Activated CD4-positive, CD25-positive, alpha-beta regulatory T cell (primary cell): ENCODE results near the gene KLHL8.
"Not testable (repeated sequence)": the region's sequence is repeated elsewhere in the genome, so short reads cannot be mapped to it uniquely, and the experiment has no call there.

ENCODE experiments used
- DNase-seq, 4 experiments: peaks; one replicate each; lab custom pipeline; 2025; lab: John Stamatoyannopoulos, UW

The KLHL8 gene

DNA sequence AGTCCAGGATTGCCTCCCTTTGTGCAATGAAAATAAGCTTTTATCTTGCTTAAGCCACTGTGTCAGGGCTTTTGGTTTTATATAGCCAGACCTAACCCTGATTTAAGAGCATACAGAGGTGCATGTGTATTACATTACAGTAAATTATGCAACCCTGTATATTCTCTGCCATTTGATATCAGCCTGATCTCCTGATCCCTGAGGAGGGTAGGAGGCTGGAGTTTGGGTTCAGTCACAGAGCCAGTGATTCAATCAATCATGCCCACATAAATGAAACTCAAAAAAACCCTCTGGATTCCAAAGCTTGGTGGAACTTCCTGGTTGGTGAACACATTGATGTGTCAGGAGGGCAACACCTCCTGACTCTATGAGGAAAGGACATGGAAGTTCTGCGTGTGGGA, 7.3 kb upstream of the KLHL8 start:
- DNase-seq: no peak

DNA sequence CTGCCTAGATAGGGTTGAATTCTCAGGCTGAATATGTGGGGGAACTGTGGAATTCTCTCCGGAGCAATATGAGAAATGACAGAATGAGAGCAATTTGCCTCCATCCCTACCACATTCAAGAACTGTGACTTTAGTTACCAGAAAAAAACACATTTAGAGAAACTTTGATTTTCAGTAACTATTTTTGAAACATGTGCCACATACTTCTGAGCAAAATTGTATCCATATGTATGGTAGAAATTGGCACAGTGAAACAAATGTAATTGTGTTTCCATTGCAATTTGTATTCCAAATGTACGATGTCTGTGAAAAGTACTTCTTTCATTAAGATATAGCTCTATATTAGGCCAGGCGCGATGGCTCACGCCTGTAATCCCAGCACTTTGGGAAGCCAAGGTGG, 5.5 kb upstream of the KLHL8 start:
- no peak for DNase-seq

DNA sequence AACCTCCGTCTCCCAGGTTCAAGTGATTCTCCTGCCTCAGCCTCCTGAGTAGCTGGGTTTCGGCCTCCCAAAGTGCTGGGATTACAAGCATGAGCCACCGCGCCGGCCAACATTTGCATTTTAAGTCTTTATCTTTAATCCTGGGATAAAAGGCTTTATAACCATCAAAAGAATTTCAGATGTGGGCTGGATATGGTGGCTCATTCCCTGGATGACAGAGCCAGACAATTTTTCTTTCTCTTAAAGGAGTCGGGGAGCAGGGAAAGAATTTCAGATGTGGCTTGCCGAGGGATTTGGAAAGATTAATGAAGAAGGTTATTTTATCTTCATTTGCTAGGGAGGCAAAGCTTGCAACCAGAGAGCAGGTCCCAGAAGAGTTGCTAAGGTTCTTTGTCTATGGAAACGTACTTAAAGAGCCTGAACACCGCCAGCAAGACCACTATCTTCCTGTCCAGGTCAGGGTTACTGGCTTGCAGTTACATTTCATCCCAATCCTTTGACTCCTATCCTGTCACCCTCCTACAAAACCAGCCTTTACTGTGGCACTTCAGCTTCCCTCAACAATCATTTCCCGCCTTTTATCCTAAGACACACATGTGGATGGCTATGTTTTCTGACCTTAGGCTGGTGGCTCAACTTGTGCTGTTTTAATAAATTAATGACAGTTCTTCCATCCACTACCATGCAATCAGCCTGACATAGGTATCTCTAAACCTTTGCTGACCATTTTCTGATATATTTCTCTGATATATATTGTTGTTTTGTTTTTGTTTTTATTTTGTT, 3.9 kb upstream of the KLHL8 start:
- DNase-seq: no peak

GRCh38 chr4:87219632-87220093, 755 bp downstream of the KLHL8 start:
- DNase-seq: peak; percentile 20 to 34 (median 28)

GRCh38 chr4:87217235-87217763, 3.1 kb downstream of the KLHL8 start:
- DNase-seq: not testable (repeated sequence)

GRCh38 chr4:87216469-87216868, 3.9 kb downstream of the KLHL8 start:
- no peak for DNase-seq

GRCh38 chr4:87213421-87214075, 6.9 kb downstream of the KLHL8 start:
- DNase-seq: no peak

DNA sequence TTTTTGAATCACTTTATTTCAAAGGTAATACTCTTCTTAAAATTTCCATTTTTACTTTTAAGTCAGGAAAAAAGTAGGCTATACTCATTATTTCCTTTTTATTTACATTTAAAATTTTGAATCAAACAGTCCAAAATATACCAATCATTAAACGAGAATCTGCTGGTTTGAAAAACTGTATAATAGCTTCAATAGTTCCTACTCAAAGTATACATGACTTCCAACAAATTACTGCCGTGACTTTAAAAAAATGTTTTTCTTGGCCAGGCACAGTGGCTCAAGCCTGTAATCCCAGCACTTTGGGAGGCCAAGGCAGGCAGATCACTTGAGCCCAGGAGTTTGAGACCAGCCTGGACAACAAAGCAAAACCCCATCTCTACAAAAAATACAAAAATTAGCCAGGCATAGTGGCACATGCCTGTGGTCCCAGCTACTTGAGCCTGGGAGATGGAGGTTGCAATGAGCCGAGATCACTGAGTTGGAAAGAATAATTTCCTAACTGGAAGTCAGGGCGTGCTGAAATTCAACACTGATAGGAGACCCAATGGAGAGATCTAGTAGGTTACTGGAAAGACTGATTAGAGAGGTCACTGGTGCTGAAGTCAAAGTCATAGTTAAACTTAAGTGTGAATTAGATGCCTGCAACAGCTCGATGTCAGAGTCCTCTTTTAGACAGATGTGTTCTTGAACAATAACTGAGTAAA, 9.0 kb downstream of the KLHL8 start:
- DNase-seq: no peak

DNA sequence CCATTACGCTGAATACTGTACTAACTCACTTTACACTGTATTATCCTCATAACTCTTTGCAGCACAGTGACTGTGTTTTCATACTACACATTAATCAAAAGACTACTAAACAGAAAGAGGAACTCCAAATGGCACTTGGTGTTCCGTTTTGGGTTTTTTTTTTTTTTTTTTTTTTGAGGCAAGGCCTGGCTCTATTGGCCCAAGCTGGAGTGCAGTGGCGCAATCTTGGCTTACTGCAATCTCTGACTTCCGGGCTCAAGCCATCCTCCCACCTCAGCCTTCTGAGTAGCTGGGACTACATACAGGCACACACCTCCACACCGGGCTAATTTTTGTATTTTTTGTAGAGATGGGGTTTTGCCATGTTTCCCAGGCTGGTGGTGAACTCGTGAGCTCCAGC, 10.7 kb downstream of the KLHL8 start:
- no peak for DNase-seq

- no peak for DNase-seq
Observed at GRCh38 chr4:87209182-87209581, 11.2 kb downstream of the KLHL8 start.

DNA sequence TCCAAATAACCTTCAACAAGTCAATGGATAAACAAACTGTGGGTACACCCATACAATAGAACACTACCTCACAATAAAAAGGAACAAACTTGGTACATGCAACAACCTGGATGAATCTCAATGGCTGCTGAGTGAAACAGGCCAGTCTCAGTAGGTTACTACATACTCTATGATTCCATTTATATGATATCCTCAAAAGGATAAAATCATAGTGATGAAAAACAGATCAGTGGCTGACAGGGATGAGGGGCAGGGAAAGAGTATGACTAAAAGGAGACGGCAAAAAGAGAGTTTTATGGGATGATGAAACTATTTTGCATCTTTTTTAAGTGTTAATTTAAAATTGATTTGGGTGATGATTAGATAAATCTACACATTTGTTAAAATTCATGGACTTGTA, 15.9 kb downstream of the KLHL8 start:
- DNase-seq: no peak

GRCh38 chr4:87196927-87197326, 23.5 kb downstream of the KLHL8 start:
- no peak for DNase-seq

GRCh38 chr4:87196146-87196545, 24.3 kb downstream of the KLHL8 start:
- DNase-seq: no peak

- DNase-seq: no peak
Observed at GRCh38 chr4:87193958-87194675, 26.3 kb downstream of the KLHL8 start.

- DNase-seq: no peak
Observed at GRCh38 chr4:87192145-87192919, 28.1 kb downstream of the KLHL8 start.

GRCh38 chr4:87188932-87189331, 31.5 kb downstream of the KLHL8 start:
- no peak for DNase-seq

DNA sequence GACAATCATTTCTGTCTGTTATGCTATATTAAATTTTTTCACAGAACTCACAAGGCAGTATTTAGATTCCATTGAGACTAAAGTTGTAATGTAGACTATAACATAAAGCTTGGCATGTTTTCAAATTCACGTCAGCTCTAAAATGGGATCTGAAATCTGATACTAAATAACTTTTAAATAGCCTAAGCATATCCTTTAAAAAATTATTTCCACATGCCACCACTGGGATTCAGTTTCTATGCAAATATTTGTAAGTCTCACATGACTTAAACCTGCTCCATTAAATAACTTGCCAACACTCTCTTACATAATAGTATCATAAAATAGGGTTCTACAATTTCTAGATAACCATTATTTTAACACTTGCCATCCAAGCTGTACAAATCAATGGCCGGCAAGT, 32.4 kb downstream of the KLHL8 start:
- DNase-seq: no peak

- no peak for DNase-seq
Observed at GRCh38 chr4:87185146-87185870, 35.1 kb downstream of the KLHL8 start.

DNA sequence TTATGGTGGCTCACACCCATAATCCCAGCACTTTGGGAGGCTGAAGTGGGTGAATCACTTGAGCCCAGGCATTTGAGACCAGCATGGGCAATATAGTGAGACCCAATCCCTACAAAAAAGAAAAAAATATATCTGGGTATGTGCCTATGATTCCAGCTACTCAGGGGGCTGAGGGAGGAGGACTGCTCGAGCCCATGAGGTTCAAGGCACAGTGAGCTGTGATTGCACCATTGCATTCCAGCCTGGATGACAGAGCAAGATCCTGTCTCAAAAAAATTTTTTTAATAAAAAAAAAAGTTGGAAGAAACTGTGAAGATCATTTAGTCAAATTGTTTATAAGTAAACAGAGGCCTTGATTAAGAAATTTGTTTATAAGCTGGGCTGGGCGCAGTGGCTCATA, 39.7 kb downstream of the KLHL8 start:
- no peak for DNase-seq

GRCh38 chr4:87179751-87180150, 40.7 kb downstream of the KLHL8 start:
- DNase-seq: no peak

- DNase-seq: no peak
Observed at GRCh38 chr4:87174672-87175071, 45.7 kb downstream of the KLHL8 start.
